Measurements from ENCODE around the gene PCDH9. TPM values are rescaled to one million over a fixed set of nuclear protein-coding genes. Genes with fewer than 3 reads are reported as not detected.

PCDH9 gene
- total and polyA plus RNA-seq, 2 of the 4 experiments (the other 2 are of a cell fraction), result 2.2 to 10.2 TPM

- Histone ChIP-seq H4K91ac (ENCODE audit: insufficient read depth, low read depth, low read length) (no peak overlapping the region), H2BK15ac (ENCODE audit: low read depth, low read length) (no peak overlapping the region), H3K4me2 (ENCODE audit: low read depth, low read length) (no peak overlapping the region), H3K79me1 (ENCODE audit: low read depth in 1 of 2, low read length in 2 of 2) (no peaks in the 10 kb centered on the region), H3K4ac (ENCODE audit: low read depth, low read length) (no peak overlapping the region), H2BK5ac (ENCODE audit: low read depth, low read length, poor library complexity, severe bottlenecking) (no peak overlapping the region), H3K4me1 (ENCODE audit: control insufficient read depth, insufficient read depth, low read length) (no peaks in the 10 kb centered on the region), H3K27ac (ENCODE audit: insufficient read depth, low read length) (no peak overlapping the region), H2AK5ac (ENCODE audit: low read depth, low read length) (no peak overlapping the region), H3K9me1 (ENCODE audit: insufficient read depth, low read length) (no peaks in the 10 kb centered on the region), H3K9ac (ENCODE audit: low read depth, low read length) (no peak overlapping the region), H2BK120ac (ENCODE audit: low read depth, low read length) (no peak overlapping the region), H3K9me3 (ENCODE audit: control insufficient read depth, insufficient read depth, low read length) (no peaks in the 10 kb centered on the region), H3K56ac (ENCODE audit: extremely low read depth, insufficient read depth, low read length) (no peak overlapping the region), H2BK20ac (ENCODE audit: low read depth, low read length) (no peak overlapping the region), H2AFZ (replicated peaks; ENCODE audit: low read length, poor library complexity) (no peak overlapping the region), H3K36me3 (ENCODE audit: control insufficient read depth, insufficient read depth, low read length) (no peaks in the 10 kb centered on the region), H4K5ac (ENCODE audit: low read depth, low read length) (no peak overlapping the region), H3K4me3 (ENCODE audit: insufficient read depth, low read depth, low read length) (no peak overlapping the region), H3K23ac (ENCODE audit: low read depth, low read length) (no peak overlapping the region), H4K20me1 (ENCODE audit: insufficient read depth, low read length) (no peaks in the 10 kb centered on the region), H3K18ac (ENCODE audit: low read depth, low read length) (no peak overlapping the region), H3K27me3 (ENCODE audit: control insufficient read depth, insufficient read depth, low read length) (no peaks in the 10 kb centered on the region), H4K8ac (ENCODE audit: low read depth in 2 of 2, low read length in 2 of 2) (no peak overlapping the region), H2AK9ac (replicated peaks; ENCODE audit: low read depth, low read length, poor library complexity) (no peak overlapping the region), H3K14ac (replicated peaks; ENCODE audit: low read depth, low read length) (no peak overlapping the region)
- DNase-seq (no peak), ATAC-seq (ENCODE audit: low read depth) (no peak)
- ChIA-PET POLR2A (ENCODE audit: unreplicated experiment) (no interaction called here), CTCF (no interaction called here)
- dilution Hi-C loops (cut with HindIII; ENCODE audit: low sequenced_read_pairs, unreplicated experiment), result no loop called here
- intact Hi-C loops (cut with micrococcal nuclease), result no loop called here
- BruUV-seq (replicated peaks), result no TSS peak
- WGBS, 2 experiments (ENCODE audit: extremely low coverage in 2 of 2, insufficient read length in 1 of 2), result no CpG with 5 or more reads among the region's 1 CpG
- in situ Hi-C loops (cut with MboI; ENCODE audit: low sequenced_read_pairs), result no loop called here
- TF ChIP-seq, protein P1, sequence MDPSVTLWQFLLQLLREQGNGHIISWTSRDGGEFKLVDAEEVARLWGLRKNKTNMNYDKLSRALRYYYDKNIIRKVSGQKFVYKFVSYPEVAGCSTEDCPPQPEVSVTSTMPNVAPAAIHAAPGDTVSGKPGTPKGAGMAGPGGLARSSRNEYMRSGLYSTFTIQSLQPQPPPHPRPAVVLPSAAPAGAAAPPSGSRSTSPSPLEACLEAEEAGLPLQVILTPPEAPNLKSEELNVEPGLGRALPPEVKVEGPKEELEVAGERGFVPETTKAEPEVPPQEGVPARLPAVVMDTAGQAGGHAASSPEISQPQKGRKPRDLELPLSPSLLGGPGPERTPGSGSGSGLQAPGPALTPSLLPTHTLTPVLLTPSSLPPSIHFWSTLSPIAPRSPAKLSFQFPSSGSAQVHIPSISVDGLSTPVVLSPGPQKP (IDR thresholded peaks at IDR 0.05; ENCODE audit: borderline replicate concordance, low read depth, low read length), result no peak
- TF ChIP-seq NFE2L2 (IDR thresholded peaks at IDR 0.05; ENCODE audit: low read depth, low read length), result no peak
- no peak for TF ChIP-seq MXI1 (IDR thresholded peaks at IDR 0.05; ENCODE audit: borderline replicate concordance, low read depth, low read length)
- no peak for TF ChIP-seq SMC3 (IDR thresholded peaks at IDR 0.05; ENCODE audit: low read depth, low read length)
- no peak for TF ChIP-seq BHLHE40 (IDR thresholded peaks at IDR 0.05; ENCODE audit: low read depth, low read length)
- TF ChIP-seq, protein P2, sequence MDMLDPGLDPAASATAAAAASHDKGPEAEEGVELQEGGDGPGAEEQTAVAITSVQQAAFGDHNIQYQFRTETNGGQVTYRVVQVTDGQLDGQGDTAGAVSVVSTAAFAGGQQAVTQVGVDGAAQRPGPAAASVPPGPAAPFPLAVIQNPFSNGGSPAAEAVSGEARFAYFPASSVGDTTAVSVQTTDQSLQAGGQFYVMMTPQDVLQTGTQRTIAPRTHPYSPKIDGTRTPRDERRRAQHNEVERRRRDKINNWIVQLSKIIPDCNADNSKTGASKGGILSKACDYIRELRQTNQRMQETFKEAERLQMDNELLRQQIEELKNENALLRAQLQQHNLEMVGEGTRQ (IDR thresholded peaks at IDR 0.05; ENCODE audit: low read depth, low read length), result no peak
- TF ChIP-seq FOS (IDR thresholded peaks at IDR 0.05; ENCODE audit: low read depth, low read length), result no peak
- no peak for TF ChIP-seq CHD1 (IDR thresholded peaks at IDR 0.05; ENCODE audit: low read depth, low read length)
- no peak for TF ChIP-seq RFX5 (IDR thresholded peaks at IDR 0.05; ENCODE audit: low read depth, low read length)
- no peak for TF ChIP-seq RCOR1 (IDR thresholded peaks at IDR 0.05; ENCODE audit: insufficient replicate concordance, low read length)
- no peak for TF ChIP-seq MAZ (IDR thresholded peaks at IDR 0.05; ENCODE audit: borderline replicate concordance, low read depth, low read length)
- TF ChIP-seq POLR2A (IDR thresholded peaks at IDR 0.05; ENCODE audit: low read depth, low read length), result no peak
- no peak for TF ChIP-seq CTCF (conservative IDR thresholded peaks at IDR 0.05; ENCODE audit: low read depth, low read length)
- no peak for TF ChIP-seq CEBPB (IDR thresholded peaks at IDR 0.05; ENCODE audit: low read depth, low read length)
- no peak for TF ChIP-seq MAFK (IDR thresholded peaks at IDR 0.05; ENCODE audit: low read depth, low read length)
- TF ChIP-seq RAD21 (IDR thresholded peaks at IDR 0.05; ENCODE audit: low read length), result no peak
Measured at GRCh38 chr13:66965181-66965580, 265.0 kb downstream of the PCDH9 start.

Measured in IMR-90 (cell line).